ENCODE measurements around the gene GADD45A.

DNA sequence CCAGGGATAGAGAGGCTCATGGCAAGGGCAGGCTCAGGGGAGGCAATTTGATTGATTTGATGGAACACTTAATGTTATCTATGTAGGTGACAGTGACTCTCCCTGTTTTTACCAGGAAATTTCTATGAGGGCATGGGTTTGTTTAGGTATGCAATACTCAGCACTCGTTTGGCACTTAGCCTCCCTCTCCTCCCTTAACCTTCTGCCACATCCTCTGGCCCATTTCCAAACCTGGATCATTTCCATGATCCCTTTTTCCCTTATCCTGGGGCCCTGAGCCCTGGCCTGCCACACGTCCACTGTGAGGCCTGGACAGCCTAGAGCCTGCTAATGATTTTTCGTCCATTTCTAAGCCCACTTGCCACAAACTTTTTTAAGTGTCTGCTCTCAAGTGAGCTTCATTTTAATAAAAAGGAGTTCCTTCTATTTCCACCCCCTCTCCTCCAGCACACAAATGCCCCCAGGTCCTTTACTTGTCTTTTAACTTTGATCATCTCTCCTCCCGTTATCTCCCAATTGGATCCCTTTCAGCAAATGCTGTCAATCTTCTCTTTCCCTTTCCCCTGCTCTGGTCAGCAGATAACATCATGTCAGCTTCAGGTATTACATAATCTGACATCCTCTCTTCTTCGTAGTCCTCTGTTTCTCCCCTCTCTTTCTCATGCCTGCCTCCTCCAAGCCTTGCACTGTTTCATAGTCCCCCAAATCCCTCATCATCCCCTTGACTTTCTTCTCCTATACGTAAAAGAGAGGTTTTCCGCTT is 37.8 kb upstream of the GADD45A start:
- TF ChIP-seq, protein P1, sequence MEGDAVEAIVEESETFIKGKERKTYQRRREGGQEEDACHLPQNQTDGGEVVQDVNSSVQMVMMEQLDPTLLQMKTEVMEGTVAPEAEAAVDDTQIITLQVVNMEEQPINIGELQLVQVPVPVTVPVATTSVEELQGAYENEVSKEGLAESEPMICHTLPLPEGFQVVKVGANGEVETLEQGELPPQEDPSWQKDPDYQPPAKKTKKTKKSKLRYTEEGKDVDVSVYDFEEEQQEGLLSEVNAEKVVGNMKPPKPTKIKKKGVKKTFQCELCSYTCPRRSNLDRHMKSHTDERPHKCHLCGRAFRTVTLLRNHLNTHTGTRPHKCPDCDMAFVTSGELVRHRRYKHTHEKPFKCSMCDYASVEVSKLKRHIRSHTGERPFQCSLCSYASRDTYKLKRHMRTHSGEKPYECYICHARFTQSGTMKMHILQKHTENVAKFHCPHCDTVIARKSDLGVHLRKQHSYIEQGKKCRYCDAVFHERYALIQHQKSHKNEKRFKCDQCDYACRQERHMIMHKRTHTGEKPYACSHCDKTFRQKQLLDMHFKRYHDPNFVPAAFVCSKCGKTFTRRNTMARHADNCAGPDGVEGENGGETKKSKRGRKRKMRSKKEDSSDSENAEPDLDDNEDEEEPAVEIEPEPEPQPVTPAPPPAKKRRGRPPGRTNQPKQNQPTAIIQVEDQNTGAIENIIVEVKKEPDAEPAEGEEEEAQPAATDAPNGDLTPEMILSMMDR (optimal IDR thresholded peaks at IDR 0.05 in 1 of 3, IDR thresholded peaks at IDR 0.05 in 1 of 3, conservative IDR thresholded peaks at IDR 0.05 in 1 of 3; ENCODE audit: extremely low read depth in 1 of 3, insufficient read depth in 2 of 3, low read length in 3 of 3), result no peak
- TF ChIP-seq EZH2 (IDR thresholded peaks at IDR 0.05; ENCODE audit: low read length), result no peak

Data from keratinocyte (primary cell).